K562 (cell line): ENCODE results near the gene PDE2A. TPM values are rescaled to one million over a fixed set of nuclear protein-coding genes. Genes with fewer than 3 reads are reported as not detected.
A peak's percentile ranks its signal among the peaks of the same experiment; 100 is the strongest.

Source experiments
- ATAC-seq: fragments of 200-7000 bp; cut with Tn5 transposase; 3 replicates; pipeline ENCODE4 v1.9.1; 2020; ENCODE audit warnings: moderate library complexity
- BruUV-seq: library from RNA; stranded (reverse); fragments of 400-500 nt; replicated peaks from 2 replicates; lab custom pipeline; 2021; lab: Mats Ljungman, UMichigan
- CTCF ChIA-PET: fragments of 300-600 bp; formaldehyde crosslinking; extraction: SDS; loops from one replicate; lab custom pipeline; 2021; ENCODE audit warnings: low intra/inter-chr PET ratio; lab: Yijun Ruan, JAX
- POLR2A ChIA-PET: fragments of 300-600, 350-650 bp; sonication (Branson Sonifier 250); formaldehyde crosslinking; extraction: SDS; loops from one replicate; lab custom pipeline; 2021; ENCODE audit warnings: antibody characterized with exemption, inconsistent platforms; lab: Yijun Ruan, JAX
- DNase-seq, 4 experiments: peaks; one replicate each; pipeline versions ENCODE4 v3.0.0 to v3.0.0-alpha.2; 2011 to 2018; ENCODE audit warnings: low spot score in 3 of 4, mixed read lengths in 3 of 4; ENCODE audit errors: extremely low read depth in 1 of 4
- FAIRE-seq: peaks from 2 replicates; lab custom pipeline; 2011; peaks lifted over from hg19 to GRCh38; lab: Jason Lieb, UNC
- H2AFZ ChIP-seq: 2 replicates; pipeline ENCODE4 v1.6.0; 2011; ENCODE audit warnings: low read depth, low read length, control low read depth, inconsistent platforms
- H3K27ac ChIP-seq: fragments of 200-600 bp; 3 replicates; pipeline ENCODE4 v1.8.0; 2011; ENCODE audit warnings: low read depth, mild to moderate bottlenecking, control low read depth, inconsistent platforms, low read length, moderate library complexity, mixed read lengths; ENCODE audit errors: extremely low read depth
- H3K27me3 ChIP-seq, 2 experiments: fragments of 300-600 bp in 1 of 2; 2 replicates in 1 of 2; 3 replicates in 1 of 2; pipeline versions ENCODE4 v1.6.0 to v1.8.0; 2011; ENCODE audit warnings: inconsistent platforms in 2 of 2, low read length in 2 of 2, mild to moderate bottlenecking in 1 of 2, mixed read lengths in 1 of 2, moderate library complexity in 1 of 2; ENCODE audit not compliant: control insufficient read depth in 2 of 2, insufficient read depth in 2 of 2
- H3K36me3 ChIP-seq: fragments of 300-600 bp; 3 replicates; pipeline ENCODE4 v1.8.0; 2011; ENCODE audit warnings: mild to moderate bottlenecking, low read length, inconsistent platforms; ENCODE audit not compliant: control insufficient read depth, insufficient read depth
- H3K4me1 ChIP-seq, 2 experiments: fragments of 200-600 bp in 1 of 2; replicated peaks in 1 of 2; 2 replicates in 1 of 2; 3 replicates in 1 of 2; pipeline versions ENCODE4 v1.5.1 to v1.8.0; 2011; ENCODE audit warnings: inconsistent platforms in 2 of 2, low read length in 2 of 2, mild to moderate bottlenecking in 1 of 2, mixed read lengths in 1 of 2, moderate library complexity in 1 of 2; ENCODE audit not compliant: control insufficient read depth in 2 of 2, insufficient read depth in 2 of 2
- H3K4me2 ChIP-seq: 2 replicates; pipeline ENCODE4 v1.6.1; 2011; ENCODE audit warnings: low read length, control low read depth, inconsistent platforms, mixed read lengths; ENCODE audit not compliant: insufficient read depth
- H3K4me3 ChIP-seq: fragments of 200-600 bp; sonication (generic), shearing (Covaris generic); 2 replicates; pipeline ENCODE4 v1.5.1; 2016; ENCODE audit warnings: control low read depth, inconsistent platforms
- H3K79me2 ChIP-seq: fragments of 200-600 bp; 3 replicates; pipeline ENCODE4 v1.8.0; 2011; ENCODE audit warnings: low read length, inconsistent platforms; ENCODE audit not compliant: control insufficient read depth, insufficient read depth
- H3K9ac ChIP-seq, 2 experiments: 2 replicates each; pipeline versions ENCODE4 v1.6.0 to v1.6.1; 2011; ENCODE audit warnings: low read depth in 2 of 2, low read length in 2 of 2, control low read depth in 1 of 2, inconsistent platforms in 1 of 2, mild to moderate bottlenecking in 1 of 2, mixed read lengths in 1 of 2; ENCODE audit not compliant: insufficient read depth in 1 of 2
- H3K9me1 ChIP-seq: one replicate; pipeline ENCODE4 v1.6.0; 2011; ENCODE audit warnings: inconsistent platforms, mild to moderate bottlenecking, low read length, moderate library complexity; ENCODE audit not compliant: control insufficient read depth, insufficient read depth
- H3K9me3 ChIP-seq: replicated peaks from 2 replicates; pipeline ENCODE4 v1.5.1; 2011; ENCODE audit warnings: low read depth, low read length, inconsistent platforms; ENCODE audit not compliant: control insufficient read depth, insufficient read depth
- H4K20me1 ChIP-seq: replicated peaks from 2 replicates; pipeline ENCODE4 v1.6.1; 2011; ENCODE audit warnings: low read length, inconsistent platforms, mixed read lengths; ENCODE audit not compliant: control insufficient read depth, insufficient read depth
- ATF1 ChIP-seq, 2 experiments: fragments of 450-650 bp in 1 of 2; IDR thresholded peaks; 2 replicates each; pipeline ENCODE4 v1.6.1; 2016; ENCODE audit warnings: missing compliant biosample characterization in 1 of 2, missing genetic modification characterization in 1 of 2
- NFIC ChIP-seq: fragments of 450-650 bp; IDR thresholded peaks from 2 replicates; pipeline ENCODE4 v1.6.1; 2017; ENCODE audit warnings: mild to moderate bottlenecking, inconsistent platforms
- ZNF133 ChIP-seq: fragments of 250-450 bp; sonication (Bioruptor Pico); IDR thresholded peaks from 2 replicates; pipeline ENCODE4 v1.4.0; 2020; ENCODE audit warnings: mild to moderate bottlenecking
- WGBS: fragments of 100-300 bp; shearing (Covaris generic); methylation state at CpG from one replicate; pipeline ENCODE4 v1.1.6; 2016; ENCODE audit warnings: low coverage, mixed read lengths; ENCODE audit not compliant: insufficient coverage; ENCODE audit errors: missing lambda C conversion rate; 5-methylcytosine and 5-hydroxymethylcytosine counted together
- in situ Hi-C: fragments of 300-500 bp; cut with MboI; formaldehyde crosslinking; loops from 4 replicates; pipeline ENCODE4 v1.15.0; 2018; ENCODE audit warnings: inconsistent platforms, mixed read lengths
- intact Hi-C: fragments of 100-400 bp; cut with micrococcal nuclease; formaldehyde crosslinking; loops from 2 replicates; pipeline ENCODE4 v1.14.2; 2022
- polyA plus RNA-seq, 8 experiments: library from polyadenylated mRNA; depleted of rRNA in 4 of 8; stranded (reverse) in 5 of 8; unstranded in 3 of 8; fragments of >200 nt; fragmentation: Nextera tagmentation in 2 of 8; fragmentation: Illumina TruSeq in 1 of 8; extraction: Ambion mirVana in 2 of 8; extraction: Trizol in 1 of 8; gene quantifications; 2 replicates each; pipeline versions ENCODE4 v1.2.1 to v1.2.3, GENCODE V29; 2011 to 2014; ENCODE audit warnings: inconsistent platforms in 1 of 8, missing spikeins in 1 of 8
- total RNA-seq, 7 experiments: library from RNA; depleted of rRNA in 6 of 7; stranded (reverse); fragments of >200 nt in 6 of 7; fragmentation: Illumina TruSeq in 2 of 7; extraction: Trizol in 2 of 7; gene quantifications; 2 replicates each; pipeline versions ENCODE4 v1.2.1 to v1.2.3, GENCODE V29; 2011 to 2021; ENCODE audit warnings: low replicate concordance in 1 of 7

PDE2A gene
- total and polyA plus RNA-seq, 9 of the 15 experiments (the other 6 are each of a cell fraction or from before 2014, with no cell fraction given): 0.07 to 15.2 (median 1.6) TPM; not detected in 1

DNA sequence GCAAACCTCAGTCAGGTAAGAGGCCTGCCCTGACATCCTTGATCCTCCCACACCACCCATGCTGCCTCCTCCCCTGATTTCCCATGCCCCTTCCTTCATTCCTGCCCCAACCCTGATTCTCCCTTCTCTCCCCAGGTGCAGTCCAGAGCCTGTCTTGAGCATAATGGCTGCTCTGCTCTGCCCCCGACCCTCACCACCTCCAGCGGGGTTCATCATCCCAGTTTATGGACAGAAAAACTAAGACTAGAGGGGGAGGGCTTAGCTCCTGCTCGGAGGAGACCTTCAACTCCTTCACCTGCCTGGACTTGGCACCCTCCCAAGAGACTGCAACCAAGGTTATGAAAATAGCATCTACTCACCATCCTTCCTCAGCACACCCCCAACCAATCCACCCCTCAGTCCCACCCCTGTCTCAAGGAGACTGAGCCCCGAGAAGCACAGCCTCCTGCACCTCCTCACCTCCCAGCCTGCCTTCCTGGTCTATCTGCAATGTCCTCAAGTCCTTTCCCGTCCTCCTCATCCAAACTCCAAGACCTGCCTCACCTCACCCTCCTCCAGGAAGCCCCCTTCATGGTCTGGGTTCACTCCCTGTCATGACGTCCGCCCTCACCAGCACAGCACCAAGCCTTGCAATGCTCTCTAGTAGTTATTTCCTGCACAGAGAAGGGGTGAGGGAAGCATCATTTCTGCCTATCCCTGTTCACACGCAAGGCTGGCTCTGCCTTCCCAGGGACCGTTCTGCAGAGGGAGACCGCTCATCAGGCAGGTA is 103.1 kb downstream of the PDE2A start:
- Histone ChIP-seq H3K27ac (no peak overlapping the region), H4K20me1 (peaks cover 7% of the 10 kb centered on the region; the same call in 1 of the 2 replicates), H2AFZ (no peak overlapping the region), H3K9ac (no peak overlapping the region), H3K4me2 (no peak overlapping the region), H3K36me3 (no peaks in the 10 kb centered on the region), H3K4me1 (no peaks in the 10 kb centered on the region), H3K4me3 (no peak overlapping the region), H3K9me1 (no peaks in the 10 kb centered on the region), H3K9me3 (no peaks in the 10 kb centered on the region), H3K79me2 (no peaks in the 10 kb centered on the region), H3K27me3 (peaks cover 12 to 43% of the 10 kb centered on the region in 2 experiments; a peak in 3 of 5 replicates)
- CTCF ChIA-PET: no interaction called here
- POLR2A ChIA-PET: no interaction called here
- in situ Hi-C loops: loop anchor here (5.0 kb wide), 1 partner anchor 99 kb away; no protein-coding TSS in a partner anchor
- DNase-seq (no peak), FAIRE-seq (no peak), ATAC-seq (no peak)
- intact Hi-C loops: no loop called here
- BruUV-seq: no TSS peak
- 0% methylated on average over 8 of the region's 10 CpGs for WGBS
- peak; percentile 40; the same call in 1 of the 2 replicates for TF ChIP-seq NFIC
- no peak for TF ChIP-seq ZNF133 (CRISPR knock-in tag)
- TF ChIP-seq ATF1 (CRISPR knock-in tag; IDR thresholded peaks at IDR 0.05): no peak
- no peak for TF ChIP-seq ATF1 (tag; IDR thresholded peaks at IDR 0.05)
